DMS114 treated with DMSO at 0.1 percent for 48 hours (cell line): ENCODE measurements around the gene PTPN4.
"Not testable (repeated sequence)": the region's sequence is repeated elsewhere in the genome, so short reads cannot be mapped to it uniquely, and the experiment has no call there.

ENCODE experiments used
- DNase-seq: peaks from one replicate; lab custom pipeline; 2025; ENCODE audit not compliant: unreplicated experiment; lab: John Stamatoyannopoulos, UW

The PTPN4 gene

DNA sequence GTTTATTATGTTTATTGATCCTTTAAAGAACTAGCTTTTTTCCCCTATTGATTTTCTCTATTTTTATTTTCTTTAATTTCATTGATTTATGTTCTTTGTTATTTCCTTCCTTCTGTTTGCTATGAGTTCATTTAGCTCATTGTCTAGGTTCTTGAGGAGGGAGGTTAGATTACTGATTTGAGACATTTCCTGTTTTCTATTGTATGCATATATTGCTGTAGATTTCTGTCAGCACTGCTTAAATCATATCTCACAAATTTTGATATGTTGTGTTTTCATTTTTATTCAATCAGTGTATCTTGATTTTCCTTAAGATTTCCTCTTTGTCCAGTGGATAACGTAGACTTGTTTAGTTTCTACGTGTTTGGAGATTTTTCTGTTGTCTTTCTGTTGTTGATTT lies 43.4 kb downstream of the PTPN4 start:
- no peak for DNase-seq

GRCh38 chr2:119804409-119804808 lies 44.7 kb downstream of the PTPN4 start:
- DNase-seq: not testable (repeated sequence)

GRCh38 chr2:119808516-119809147 lies 48.9 kb downstream of the PTPN4 start:
- no peak for DNase-seq

GRCh38 chr2:119809339-119810048 lies 49.8 kb downstream of the PTPN4 start:
- no peak for DNase-seq

DNA sequence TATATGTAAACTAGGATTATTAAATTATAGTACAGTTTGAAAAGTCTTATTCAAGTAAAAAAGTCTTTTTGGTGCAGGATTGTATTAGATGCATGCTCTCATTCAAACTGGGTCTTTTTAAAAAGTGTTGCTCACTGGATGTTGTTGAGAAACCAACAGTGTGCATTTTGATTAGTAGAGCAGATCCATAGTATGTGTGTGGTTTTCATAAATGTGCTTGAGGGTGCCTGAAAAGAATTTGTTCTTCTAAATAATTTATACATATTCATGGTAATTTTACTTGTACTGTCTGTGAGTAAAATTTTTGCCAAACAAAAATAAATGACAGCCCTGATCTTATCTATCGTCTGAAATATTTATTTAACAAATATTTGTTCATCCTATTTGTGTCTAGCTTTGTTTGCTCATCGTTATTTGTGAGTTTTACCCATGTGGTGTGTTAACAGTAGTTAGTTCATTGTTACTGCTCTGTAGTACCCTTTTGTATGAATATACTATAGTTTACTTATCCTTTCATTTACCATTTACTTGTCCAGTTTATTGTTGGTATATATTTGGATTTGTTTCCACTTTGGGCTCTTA lies 50.4 kb downstream of the PTPN4 start:
- no peak for DNase-seq

GRCh38 chr2:119814216-119814615 lies 54.5 kb downstream of the PTPN4 start:
- no peak for DNase-seq

DNA sequence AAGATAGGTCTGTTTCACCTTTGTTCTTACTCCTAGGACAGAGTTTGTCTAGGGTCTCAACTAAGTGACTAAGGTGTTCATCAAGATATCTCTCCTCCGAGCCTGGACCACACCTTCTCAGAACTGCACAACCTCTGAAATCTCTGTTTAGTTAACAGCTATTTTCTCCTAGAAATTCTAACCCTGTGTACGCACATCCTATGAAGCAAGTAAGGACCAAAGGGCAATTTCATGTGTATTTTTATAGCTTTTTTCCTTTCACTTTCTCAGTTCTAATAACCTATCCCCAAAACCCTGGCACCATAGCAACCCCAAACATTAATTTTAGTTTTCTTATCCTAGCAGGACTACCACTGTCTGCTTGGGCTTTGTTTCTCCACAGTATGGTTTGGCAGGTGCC lies 59.1 kb downstream of the PTPN4 start:
- DNase-seq: no peak

GRCh38 chr2:119819846-119820245 lies 60.1 kb downstream of the PTPN4 start:
- no peak for DNase-seq

GRCh38 chr2:119820275-119820674 lies 60.6 kb downstream of the PTPN4 start:
- DNase-seq: no peak

- DNase-seq: no peak
Measured at GRCh38 chr2:119821266-119821665, 61.5 kb downstream of the PTPN4 start.

DNA sequence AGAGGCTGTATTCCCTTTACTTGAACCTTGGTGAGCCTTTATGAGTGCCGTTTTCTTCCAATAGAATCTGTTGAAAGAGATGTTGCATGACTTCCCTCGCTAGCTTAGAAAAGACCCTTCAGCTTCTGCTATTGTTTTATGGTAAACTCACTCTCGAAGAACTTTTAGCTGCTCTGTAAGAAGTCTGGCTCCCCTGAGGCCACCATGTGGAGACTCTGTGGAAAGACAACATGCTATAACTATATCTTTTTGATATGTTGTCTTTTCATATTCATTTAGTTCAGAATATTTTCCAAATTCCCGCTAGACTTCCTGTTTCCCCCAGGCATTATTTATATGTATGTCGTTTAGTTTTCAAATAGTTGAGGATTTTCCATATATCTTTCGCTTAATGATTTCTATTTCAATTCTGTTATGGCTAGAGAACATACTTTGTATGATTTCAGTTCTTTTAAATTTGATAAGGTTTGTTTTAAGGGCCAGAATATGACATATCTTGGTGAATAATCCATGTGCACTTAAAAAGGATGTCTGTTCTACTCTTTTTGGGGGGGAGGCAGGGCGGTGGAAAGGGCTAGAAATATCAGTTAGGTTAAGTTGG lies 64.1 kb downstream of the PTPN4 start:
- peak; percentile 7 for DNase-seq

GRCh38 chr2:119826370-119826961 lies 66.7 kb downstream of the PTPN4 start:
- DNase-seq: no peak

DNA sequence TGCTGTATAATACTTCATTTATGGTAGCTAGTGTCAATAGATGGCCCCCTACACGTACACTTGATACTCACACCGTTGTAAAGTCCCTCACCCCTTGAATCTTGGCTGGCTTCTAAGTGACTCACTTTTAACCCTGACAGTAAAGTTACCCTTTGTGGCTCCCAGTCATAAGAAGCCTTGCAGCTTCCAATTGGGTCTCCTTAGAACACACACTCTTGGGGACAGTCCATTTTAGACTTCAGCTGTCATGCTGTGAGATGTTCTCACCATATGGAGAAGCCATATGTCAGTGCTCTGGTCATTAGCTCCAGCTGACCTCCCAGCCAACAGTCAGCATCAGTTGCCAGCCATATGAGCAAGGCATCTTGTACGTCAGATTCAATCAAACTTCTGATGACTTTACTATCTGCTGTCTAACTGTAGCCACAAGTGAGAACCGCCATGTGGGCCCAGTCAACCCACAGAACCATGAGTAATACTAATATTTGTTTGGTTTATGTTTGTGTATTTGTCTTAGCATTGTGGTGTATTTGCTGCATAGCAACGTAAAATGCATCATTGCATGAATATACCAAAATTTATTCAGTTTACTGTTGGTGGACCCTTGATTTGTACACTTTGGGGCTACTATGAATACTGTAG lies 68.3 kb downstream of the PTPN4 start:
- DNase-seq: no peak

DNA sequence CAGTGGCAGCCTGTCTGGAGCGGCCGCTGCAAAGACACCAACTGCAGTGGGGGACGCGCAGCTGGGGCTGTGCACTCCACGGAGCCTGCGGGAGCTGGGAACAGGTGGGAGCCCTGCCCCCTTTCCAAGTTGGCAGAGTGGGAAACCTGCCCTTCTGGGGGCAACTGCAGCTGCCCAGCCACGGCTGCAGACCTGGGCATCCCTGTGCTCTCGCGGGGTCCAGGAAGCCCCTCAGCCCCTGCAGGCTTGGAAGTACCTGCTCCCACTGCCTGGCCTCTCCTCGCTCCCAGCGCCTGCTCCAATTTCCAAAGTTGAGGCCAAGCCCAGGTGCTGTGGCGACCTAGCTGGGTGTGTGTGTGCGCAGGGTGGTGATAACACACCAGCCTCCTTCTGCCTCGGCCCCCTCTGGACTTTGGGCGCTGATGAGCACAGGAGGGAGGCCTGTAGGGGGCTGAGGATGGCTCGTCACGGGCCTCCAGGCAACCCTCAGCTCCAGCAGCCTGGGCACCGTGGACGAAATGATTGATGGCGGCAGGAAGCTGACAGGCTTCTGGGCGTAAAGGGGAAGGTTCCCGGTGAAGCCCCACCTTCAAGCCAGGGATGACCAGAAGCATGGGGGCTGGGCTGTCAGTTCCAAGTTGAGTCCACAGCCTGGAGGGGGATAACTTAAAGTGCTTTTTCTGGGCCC lies 76.9 kb downstream of the PTPN4 start:
- no peak for DNase-seq

DNA sequence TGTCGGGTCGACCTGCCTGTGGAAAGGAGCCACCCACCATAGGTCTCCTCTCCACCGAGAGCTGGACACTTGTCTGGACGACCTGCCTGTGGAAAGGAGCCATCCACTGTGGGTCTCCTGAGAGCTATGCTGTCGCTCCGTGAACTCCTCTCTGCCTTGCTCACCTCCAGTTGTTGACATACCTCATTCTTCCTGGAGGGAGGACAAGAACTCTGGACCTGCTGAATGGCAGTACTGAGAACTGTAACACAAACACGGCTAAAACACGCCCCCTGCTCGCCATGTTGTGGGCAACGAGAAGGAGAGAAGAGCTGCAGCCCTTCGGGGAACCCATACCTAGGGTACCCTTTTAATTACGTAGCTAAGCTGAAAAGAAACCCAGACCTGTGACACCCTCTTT lies 77.6 kb downstream of the PTPN4 start:
- DNase-seq: no peak

GRCh38 chr2:119837759-119838158 lies 78.0 kb downstream of the PTPN4 start:
- DNase-seq: no peak

DNA sequence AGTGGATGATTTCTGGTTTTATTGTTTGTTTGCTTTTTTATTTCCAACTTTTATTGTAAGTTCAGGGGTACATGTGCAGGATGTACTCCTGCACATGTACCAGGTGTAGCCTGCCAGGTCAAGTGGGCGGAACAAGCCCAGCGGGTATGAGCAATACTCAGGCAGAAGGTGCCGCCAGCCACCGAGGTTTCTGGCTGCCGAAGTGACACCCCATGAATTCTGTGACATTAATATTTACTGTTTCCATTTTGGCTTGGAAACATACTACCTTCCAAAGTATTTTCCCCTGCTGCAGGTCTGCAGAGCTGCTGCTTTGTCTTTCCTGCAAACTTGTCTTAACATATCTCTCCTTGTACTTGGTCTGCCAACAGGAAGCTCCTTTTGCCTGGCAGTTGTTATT lies 78.5 kb downstream of the PTPN4 start:
- DNase-seq: no peak

- no peak for DNase-seq
Measured at GRCh38 chr2:119841550-119841949, 81.8 kb downstream of the PTPN4 start.

- no peak for DNase-seq
Measured at GRCh38 chr2:119846021-119846420, 86.3 kb downstream of the PTPN4 start.

- no peak for DNase-seq
Measured at GRCh38 chr2:119849838-119850565, 90.3 kb downstream of the PTPN4 start.
